BLaER1 (cell line): Measurements from ENCODE around the gene ACSL4.
"Not testable (repeated sequence)": the region's sequence is repeated elsewhere in the genome, so short reads cannot be mapped to it uniquely, and the experiment has no call there.

Experiments
- H3K27ac ChIP-seq: shearing (Covaris generic); formaldehyde crosslinking; 2 replicates; pipeline ENCODE4 v1.8.1; 2022
- H3K27me3 ChIP-seq: shearing (Covaris generic); formaldehyde crosslinking; 2 replicates; pipeline ENCODE4 v1.8.1; 2022
- H3K36me3 ChIP-seq: shearing (Covaris generic); formaldehyde crosslinking; 2 replicates; pipeline ENCODE4 v1.8.1; 2022
- H3K4me1 ChIP-seq: shearing (Covaris generic); formaldehyde crosslinking; 2 replicates; pipeline ENCODE4 v1.8.1; 2022
- H3K4me2 ChIP-seq: shearing (Covaris generic); formaldehyde crosslinking; 2 replicates; pipeline ENCODE4 v1.8.1; 2022
- H3K4me3 ChIP-seq: shearing (Covaris generic); formaldehyde crosslinking; 2 replicates; pipeline ENCODE4 v1.8.1; 2022
- H3K9ac ChIP-seq: shearing (Covaris generic); formaldehyde crosslinking; 2 replicates; pipeline ENCODE4 v1.8.1; 2022
- H3K9me3 ChIP-seq: shearing (Covaris generic); formaldehyde crosslinking; 2 replicates; pipeline ENCODE4 v1.8.1; 2022
- H4K20me1 ChIP-seq: shearing (Covaris generic); formaldehyde crosslinking; 2 replicates; pipeline ENCODE4 v1.8.1; 2022
- Cebpa-rat ChIP-seq: shearing (Covaris generic); IDR thresholded peaks from 2 replicates; pipeline ENCODE4 v1.8.1; 2022

ACSL4 gene

GRCh38 chrX:109733613-109734083 is 591 bp upstream of the ACSL4 start:
- Histone ChIP-seq H4K20me1 (peaks cover 30% of the 10 kb centered on the region), H3K4me2 (peak overlapping the region; percentile 58), H3K27ac (no peak overlapping the region), H3K36me3 (no peaks in the 10 kb centered on the region; the same call in 1 of the 2 replicates), H3K4me3 (peak overlapping the region; percentile 82), H3K4me1 (0 out of 2 replicates have a peak, but pooled peaks cover 5% of the 10 kb centered on the region), H3K9me3 (no peaks in the 10 kb centered on the region), H3K27me3 (peaks cover 62% of the 10 kb centered on the region), H3K9ac (0 out of 2 replicates have a peak overlapping the region, but pooled peaks have one; percentile 33)
- no peak for TF ChIP-seq Cebpa-rat

DNA sequence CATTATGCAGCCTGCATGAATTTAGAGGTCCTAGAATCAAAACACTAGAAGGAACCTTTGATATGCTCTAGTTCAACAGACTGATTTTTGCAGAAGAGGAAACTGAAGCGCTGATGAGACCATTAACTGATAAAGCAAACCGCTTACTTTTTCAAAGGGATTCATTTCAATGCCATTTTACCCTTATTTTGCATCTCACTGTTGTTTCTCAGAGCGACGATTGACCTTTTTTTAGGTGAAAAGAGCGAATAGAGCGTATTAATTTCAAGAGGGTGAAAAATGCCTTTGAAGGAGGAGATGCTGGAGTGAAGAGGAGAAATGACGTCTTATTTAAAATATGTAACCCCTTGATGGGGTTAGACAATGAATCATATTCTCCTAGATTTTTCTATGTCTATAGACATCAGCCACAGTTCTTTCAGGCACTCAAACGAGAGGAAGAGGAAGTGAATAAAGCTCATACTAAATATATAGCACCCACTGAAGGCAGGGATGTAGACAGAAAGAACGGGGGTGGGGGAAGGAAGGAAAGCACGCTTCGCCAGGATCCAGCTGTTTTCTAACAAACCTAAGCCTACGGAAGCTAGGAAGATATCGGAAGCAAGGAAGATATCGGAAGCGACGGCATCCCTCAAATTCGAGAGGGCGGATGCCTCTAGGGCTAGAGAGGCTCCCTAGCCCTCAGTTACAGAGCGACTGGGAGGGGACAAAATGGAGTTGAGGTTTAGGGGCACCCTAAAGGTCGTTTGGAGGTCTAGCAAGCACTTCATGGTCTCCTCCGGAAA is 848 bp downstream of the ACSL4 start:
- Histone ChIP-seq H3K4me3 (peak overlapping the region; percentile 82), H3K4me1 (0 out of 2 replicates have a peak, but pooled peaks cover 5% of the 10 kb centered on the region), H3K9me3 (no peaks in the 10 kb centered on the region), H4K20me1 (peaks cover 41% of the 10 kb centered on the region), H3K27ac (peak overlapping the region; percentile 86), H3K9ac (peak overlapping the region; percentile 83), H3K36me3 (no peaks in the 10 kb centered on the region; the same call in 1 of the 2 replicates), H3K4me2 (peak overlapping the region; percentile 58), H3K27me3 (peaks cover 60% of the 10 kb centered on the region)
- no peak for TF ChIP-seq Cebpa-rat

DNA sequence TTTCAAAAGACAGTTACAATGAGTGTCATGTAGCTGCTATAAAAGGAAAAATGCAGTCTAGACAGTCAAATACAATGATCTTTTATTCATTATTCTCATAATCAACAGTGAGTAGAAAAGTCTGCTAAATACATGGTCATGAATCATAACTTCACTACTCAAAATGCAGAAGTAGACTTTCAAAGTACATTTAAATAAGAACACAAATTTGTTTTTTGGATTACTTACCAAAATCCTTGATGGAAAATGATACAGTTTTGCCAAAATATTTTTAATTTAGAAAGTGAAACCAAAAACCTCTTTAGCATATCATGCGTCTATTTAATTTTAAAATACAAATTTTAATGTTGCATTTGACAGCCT is 4.9 kb downstream of the ACSL4 start:
- no peak overlapping the region for H3K9ac ChIP-seq
- no peak overlapping the region for H3K4me2 ChIP-seq
- H4K20me1 ChIP-seq, result peaks cover 78% of the 10 kb centered on the region
- 0 out of 2 replicates have a peak, but pooled peaks cover 5% of the 10 kb centered on the region for H3K4me1 ChIP-seq
- no peak overlapping the region for H3K27ac ChIP-seq
- H3K4me3 ChIP-seq, result no peak overlapping the region
- peaks cover 49% of the 10 kb centered on the region for H3K27me3 ChIP-seq
- no peaks in the 10 kb centered on the region for H3K9me3 ChIP-seq
- TF ChIP-seq Cebpa-rat, result no peak
- H3K36me3 ChIP-seq, result no peaks in the 10 kb centered on the region; the same call in 1 of the 2 replicates

GRCh38 chrX:109724971-109725370 is 8.1 kb downstream of the ACSL4 start:
- not testable (repeated sequence) for H3K4me3 ChIP-seq, H3K4me2 ChIP-seq, H3K9me3 ChIP-seq, H3K36me3 ChIP-seq, H3K27ac ChIP-seq, H3K9ac ChIP-seq, H3K4me1 ChIP-seq
- Histone ChIP-seq H4K20me1 (peaks cover 91% of the 10 kb centered on the region), H3K27me3 (peaks cover 61% of the 10 kb centered on the region)

GRCh38 chrX:109720947-109721346 is 12.1 kb downstream of the ACSL4 start:
- H4K20me1 ChIP-seq, result peaks cover 95% of the 10 kb centered on the region
- H3K9me3 ChIP-seq, result no peaks in the 10 kb centered on the region
- no peak for TF ChIP-seq Cebpa-rat
- H3K4me2 ChIP-seq, result no peak overlapping the region
- no peak overlapping the region for H3K9ac ChIP-seq
- H3K27ac ChIP-seq, result no peak overlapping the region
- no peaks in the 10 kb centered on the region for H3K4me1 ChIP-seq
- H3K27me3 ChIP-seq, result peaks cover 75% of the 10 kb centered on the region
- no peaks in the 10 kb centered on the region for H3K36me3 ChIP-seq
- no peak overlapping the region for H3K4me3 ChIP-seq

GRCh38 chrX:109719264-109719663 is 13.8 kb downstream of the ACSL4 start:
- TF ChIP-seq Cebpa-rat, result no peak
- Histone ChIP-seq H3K27me3 (peaks cover 84% of the 10 kb centered on the region), H3K4me1 (no peaks in the 10 kb centered on the region), H3K4me2 (no peak overlapping the region), H3K9me3 (no peaks in the 10 kb centered on the region), H3K36me3 (no peaks in the 10 kb centered on the region), H3K27ac (no peak overlapping the region), H3K9ac (no peak overlapping the region), H3K4me3 (no peak overlapping the region), H4K20me1 (peaks cover 97% of the 10 kb centered on the region)

DNA sequence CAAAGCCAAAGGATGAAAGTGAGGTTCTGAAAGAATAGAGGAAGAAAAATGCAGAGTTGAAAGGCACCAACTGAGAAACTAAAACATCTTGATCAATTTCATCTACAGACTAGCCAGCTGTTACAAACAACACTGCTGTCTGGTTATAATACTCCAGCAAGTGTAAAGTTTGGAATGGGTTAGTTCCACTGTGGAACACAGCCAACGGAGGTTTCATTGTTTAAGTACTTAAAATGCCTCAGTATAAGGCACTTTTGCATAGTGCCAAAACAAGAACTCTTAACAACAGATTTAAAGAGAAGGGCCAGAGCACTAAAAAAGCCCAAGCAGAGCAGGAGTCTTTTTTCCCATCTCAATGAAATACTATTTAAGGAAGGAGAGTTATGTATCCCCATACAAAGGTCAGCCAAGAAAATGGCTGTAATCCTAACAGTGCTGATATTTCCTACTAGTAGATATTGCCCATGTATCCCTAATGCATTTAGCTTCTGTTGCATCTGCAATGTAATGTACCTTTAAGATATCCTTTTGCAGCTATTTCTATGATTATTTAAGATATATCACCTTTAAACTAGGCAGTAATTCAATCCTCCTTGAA is 16.5 kb downstream of the ACSL4 start:
- Histone ChIP-seq H3K27ac (no peak overlapping the region), H3K9ac (no peak overlapping the region), H3K4me3 (no peak overlapping the region), H3K36me3 (0 out of 2 replicates have a peak, but pooled peaks cover 6% of the 10 kb centered on the region), H4K20me1 (peaks cover 99% of the 10 kb centered on the region), H3K9me3 (no peaks in the 10 kb centered on the region), H3K4me1 (no peaks in the 10 kb centered on the region), H3K27me3 (peaks cover 94% of the 10 kb centered on the region), H3K4me2 (no peak overlapping the region)
- TF ChIP-seq Cebpa-rat, result no peak

GRCh38 chrX:109714340-109714958 is 18.6 kb downstream of the ACSL4 start:
- no peak overlapping the region for H3K4me2 ChIP-seq
- no peak for TF ChIP-seq Cebpa-rat
- peaks cover 93% of the 10 kb centered on the region for H3K27me3 ChIP-seq
- no peak overlapping the region for H3K27ac ChIP-seq
- H3K9me3 ChIP-seq, result no peaks in the 10 kb centered on the region
- H4K20me1 ChIP-seq, result peaks cover 100% of the 10 kb centered on the region
- H3K4me3 ChIP-seq, result no peak overlapping the region
- H3K36me3 ChIP-seq, result 0 out of 2 replicates have a peak, but pooled peaks cover 6% of the 10 kb centered on the region
- no peak overlapping the region for H3K9ac ChIP-seq
- peaks cover 8% of the 10 kb centered on the region for H3K4me1 ChIP-seq

DNA sequence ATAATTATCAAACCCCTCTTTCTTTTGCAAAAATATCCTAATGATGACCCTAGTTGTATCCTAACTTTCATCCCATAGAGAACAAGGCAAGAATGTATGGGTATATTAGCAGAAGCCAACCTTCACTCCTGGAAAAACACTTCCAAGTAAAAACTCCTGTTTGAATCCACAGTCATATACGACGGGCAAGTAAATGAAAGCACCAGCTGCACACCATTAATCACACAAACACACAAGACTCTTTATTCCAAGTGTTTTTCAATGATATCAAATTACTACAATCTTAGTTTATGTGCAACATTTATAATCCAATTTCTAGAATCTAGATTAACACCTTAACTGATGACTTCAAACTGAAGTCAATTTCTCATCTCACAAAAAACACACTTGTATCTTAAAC is 22.9 kb downstream of the ACSL4 start:
- Histone ChIP-seq H3K9ac (no peak overlapping the region), H3K4me1 (peaks cover 30% of the 10 kb centered on the region), H3K27me3 (peaks cover 91% of the 10 kb centered on the region), H4K20me1 (peaks cover 100% of the 10 kb centered on the region), H3K36me3 (0 out of 2 replicates have a peak, but pooled peaks cover 6% of the 10 kb centered on the region), H3K4me3 (no peak overlapping the region), H3K27ac (no peak overlapping the region), H3K9me3 (no peaks in the 10 kb centered on the region), H3K4me2 (no peak overlapping the region)
- no peak for TF ChIP-seq Cebpa-rat
